MCF 10A (cell line): ENCODE measurements around the gene ZCCHC2. TPM values are rescaled to one million over a fixed set of nuclear protein-coding genes. Genes with fewer than 3 reads are reported as not detected.

Source experiments
- BruUV-seq: library from RNA; stranded (reverse); fragments of 400-500 nt; replicated peaks from 2 replicates; lab custom pipeline; 2021; lab: Mats Ljungman, UMichigan
- CTCF ChIA-PET: fragments of 300-600 bp; sonication (Branson Sonifier 250); formaldehyde crosslinking; extraction: SDS; loops from one replicate; lab custom pipeline; 2021; ENCODE audit warnings: antibody characterized with exemption, inconsistent platforms; lab: Yijun Ruan, JAX
- POLR2A ChIA-PET: fragments of 300-600, 350-650 bp; sonication (Branson Sonifier 250); formaldehyde crosslinking; extraction: SDS; loops from one replicate; lab custom pipeline; 2020; ENCODE audit warnings: antibody characterized with exemption, inconsistent platforms; lab: Yijun Ruan, JAX
- DNase-seq: peaks from one replicate; pipeline ENCODE4 v3.0.0-alpha.2; 2018; ENCODE audit not compliant: unreplicated experiment
- H3K27ac Mint-ChIP-seq: one replicate; pipeline ENCODE4 v1.8.0; 2022; ENCODE audit warnings: mild to moderate bottlenecking, low read depth, mixed read lengths; ENCODE audit not compliant: unreplicated experiment
- H3K27me3 Mint-ChIP-seq: one replicate; pipeline ENCODE4 v1.8.0; 2022; ENCODE audit warnings: mixed read lengths; ENCODE audit not compliant: insufficient read depth, unreplicated experiment
- H3K36me3 Mint-ChIP-seq: one replicate; pipeline ENCODE4 v1.8.0; 2022; ENCODE audit warnings: mild to moderate bottlenecking, moderate library complexity, mixed read lengths; ENCODE audit not compliant: insufficient read depth, unreplicated experiment
- H3K4me1 Mint-ChIP-seq: one replicate; pipeline ENCODE4 v1.8.0; 2022; ENCODE audit warnings: mixed read lengths; ENCODE audit not compliant: insufficient read depth, unreplicated experiment
- H3K4me3 Mint-ChIP-seq: one replicate; pipeline ENCODE4 v1.8.0; 2022; ENCODE audit warnings: mild to moderate bottlenecking, moderate library complexity, mixed read lengths; ENCODE audit not compliant: unreplicated experiment
- H3K9me3 Mint-ChIP-seq: one replicate; pipeline ENCODE4 v1.8.0; 2022; ENCODE audit warnings: mixed read lengths; ENCODE audit not compliant: unreplicated experiment
- intact Hi-C: fragments of 100-400 bp; cut with micrococcal nuclease; formaldehyde crosslinking; loops from 2 replicates; pipeline ENCODE4 v1.14.1; 2022
- total RNA-seq: library from RNA; stranded (reverse); gene quantifications from 2 replicates; pipeline ENCODE4 v1.2.3, GENCODE V29; 2022
- TF ChIP-seq, protein P1 (sequence below): fragments of 200-600 bp; IDR thresholded peaks from one replicate; pipeline ENCODE4 v1.8.0; 2022; ENCODE audit warnings: antibody characterized with exemption, mild to moderate bottlenecking; ENCODE audit not compliant: unreplicated experiment

ZCCHC2 gene
- total RNA-seq, 1 experiment from 2014 or later: 14.6 TPM

DNA sequence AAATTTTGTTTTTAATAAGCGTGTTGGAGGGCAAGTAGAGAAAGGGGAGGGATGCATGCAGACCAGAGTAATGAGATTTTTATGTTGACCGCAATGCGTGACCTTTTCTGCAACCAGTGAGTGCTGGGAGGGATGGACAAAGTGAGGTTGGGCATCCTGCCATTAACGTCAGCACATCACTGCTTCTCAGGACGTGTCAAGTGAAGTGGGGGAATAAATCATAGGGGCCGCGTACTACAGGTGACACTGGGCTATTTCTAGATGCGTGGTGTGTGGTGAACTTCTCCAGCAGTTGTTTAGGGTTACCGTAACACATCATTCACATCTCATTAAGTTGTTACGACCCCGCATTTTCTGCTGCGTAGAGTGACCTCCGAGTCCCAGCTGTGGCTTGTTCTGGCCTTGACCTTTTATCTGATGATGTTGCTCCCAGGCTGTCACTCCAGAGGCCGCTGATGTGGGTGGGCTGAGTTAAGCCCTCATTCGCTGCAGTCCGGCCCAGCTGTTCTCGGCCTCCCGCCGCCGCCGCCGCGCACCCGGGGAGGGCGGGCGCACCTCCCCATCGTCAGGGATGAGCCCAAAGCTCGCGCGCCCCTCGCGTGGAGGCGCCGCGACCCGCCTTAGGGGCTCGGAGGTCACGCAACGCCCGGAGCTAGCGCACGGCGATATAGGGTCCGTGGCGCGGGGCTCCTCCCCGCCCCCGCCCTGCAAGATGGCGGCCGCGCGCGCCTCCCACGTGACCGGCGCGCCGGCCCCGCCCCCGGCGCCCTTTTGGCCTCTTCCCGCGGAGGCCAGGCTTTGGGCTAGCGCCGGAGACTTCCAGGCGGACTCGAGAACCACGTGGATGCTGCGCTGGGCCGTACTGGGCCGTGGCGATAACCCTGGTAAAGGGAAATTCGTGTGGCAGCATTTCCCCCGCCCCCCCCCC lies 3.5 kb downstream of the ZCCHC2 start:
- intact Hi-C loops: loop anchor here (10.0 kb wide), 1 partner anchor 342 kb away; the partner anchor contains the start of genes PIGN and RELCH
- H3K9me3 Mint-ChIP-seq: no peaks in the 10 kb centered on the region
- peak overlapping the region; percentile 76 for H3K4me3 Mint-ChIP-seq
- H3K27ac Mint-ChIP-seq: peak overlapping the region; percentile 28
- no peaks in the 10 kb centered on the region for H3K27me3 Mint-ChIP-seq
- CTCF ChIA-PET: interaction anchor here (0.7 to 1.6 kb wide), 5 partner anchors 10 to 101 kb away, joined by 3 to 8 read pairs (median 3); no protein-coding TSS in a partner anchor
- peak; percentile 83 for DNase-seq
- POLR2A ChIA-PET: interaction anchor here (0.6 to 8.6 kb wide), 22 partner anchors 11 to 1773 kb away, joined by 3 to 84 read pairs (median 4); partner anchors contain the start of genes PHLPP1, PIGN, RELCH and SERPINB5
- peaks cover 7% of the 10 kb centered on the region for H3K36me3 Mint-ChIP-seq
- BruUV-seq: TSS peak; percentile 26
- TF ChIP-seq, protein P1, sequence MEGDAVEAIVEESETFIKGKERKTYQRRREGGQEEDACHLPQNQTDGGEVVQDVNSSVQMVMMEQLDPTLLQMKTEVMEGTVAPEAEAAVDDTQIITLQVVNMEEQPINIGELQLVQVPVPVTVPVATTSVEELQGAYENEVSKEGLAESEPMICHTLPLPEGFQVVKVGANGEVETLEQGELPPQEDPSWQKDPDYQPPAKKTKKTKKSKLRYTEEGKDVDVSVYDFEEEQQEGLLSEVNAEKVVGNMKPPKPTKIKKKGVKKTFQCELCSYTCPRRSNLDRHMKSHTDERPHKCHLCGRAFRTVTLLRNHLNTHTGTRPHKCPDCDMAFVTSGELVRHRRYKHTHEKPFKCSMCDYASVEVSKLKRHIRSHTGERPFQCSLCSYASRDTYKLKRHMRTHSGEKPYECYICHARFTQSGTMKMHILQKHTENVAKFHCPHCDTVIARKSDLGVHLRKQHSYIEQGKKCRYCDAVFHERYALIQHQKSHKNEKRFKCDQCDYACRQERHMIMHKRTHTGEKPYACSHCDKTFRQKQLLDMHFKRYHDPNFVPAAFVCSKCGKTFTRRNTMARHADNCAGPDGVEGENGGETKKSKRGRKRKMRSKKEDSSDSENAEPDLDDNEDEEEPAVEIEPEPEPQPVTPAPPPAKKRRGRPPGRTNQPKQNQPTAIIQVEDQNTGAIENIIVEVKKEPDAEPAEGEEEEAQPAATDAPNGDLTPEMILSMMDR: no peak
- H3K4me1 Mint-ChIP-seq: peaks cover 17% of the 10 kb centered on the region

DNA sequence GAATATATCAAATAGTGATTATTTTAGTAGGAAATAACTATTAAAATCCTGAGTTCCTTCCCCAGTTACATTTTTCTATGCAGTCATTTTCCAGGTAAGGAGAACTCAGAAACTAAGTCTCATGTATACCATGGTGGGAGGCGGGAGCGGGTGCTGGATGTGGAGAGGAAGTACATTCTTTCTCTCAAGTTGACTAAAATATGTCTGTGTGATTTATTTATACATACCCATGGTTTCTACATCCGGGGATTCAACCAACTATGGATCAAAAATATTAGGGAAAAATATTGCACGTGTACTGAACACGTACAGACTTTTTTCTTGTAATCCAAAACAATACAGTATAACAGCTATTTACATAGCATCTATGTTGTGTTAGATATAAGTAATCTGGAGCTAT lies 6.8 kb downstream of the ZCCHC2 start:
- CTCF ChIA-PET: interaction anchor here (0.6 to 2.1 kb wide), 5 partner anchors 10 to 573 kb away, joined by 3 to 5 read pairs (median 4); no protein-coding TSS in a partner anchor
- Mint-ChIP-seq H3K9me3 (no peaks in the 10 kb centered on the region), H3K27me3 (no peaks in the 10 kb centered on the region), H3K27ac (no peak overlapping the region), H3K36me3 (no peaks in the 10 kb centered on the region), H3K4me3 (no peak overlapping the region), H3K4me1 (peaks cover 15% of the 10 kb centered on the region)
- no TSS peak for BruUV-seq
- TF ChIP-seq, protein P1: no peak
- POLR2A ChIA-PET: interaction anchor here (0.6 to 3.6 kb wide), 2 partner anchors 93 to 475 kb away, joined by 3 to 32 read pairs; no protein-coding TSS in a partner anchor
- DNase-seq: no peak
- intact Hi-C loops: loop anchor here (10.0 kb wide), 1 partner anchor 345 kb away; the partner anchor contains the start of genes PIGN and RELCH

DNA sequence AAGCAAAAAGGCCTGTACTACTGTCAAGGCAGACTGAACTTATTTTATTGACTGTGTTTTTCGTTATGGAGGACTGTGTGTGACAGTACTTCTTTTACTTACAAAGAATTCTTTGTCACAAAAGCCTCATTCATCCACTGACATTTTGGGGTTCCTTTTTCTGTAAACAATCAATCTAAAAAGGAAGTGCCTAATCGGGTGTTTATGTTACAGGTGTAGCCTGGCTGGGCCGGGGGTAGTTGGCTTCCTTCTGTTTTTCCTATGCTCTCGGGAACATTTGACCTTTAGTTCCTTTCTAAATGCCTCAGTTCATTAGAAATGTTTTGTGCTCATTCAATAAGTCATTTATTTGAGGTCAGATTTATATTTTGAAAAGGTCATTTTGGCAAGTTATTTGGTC lies 8.3 kb downstream of the ZCCHC2 start:
- TF ChIP-seq, protein P1: no peak
- no peak for DNase-seq
- no TSS peak for BruUV-seq
- H3K27me3 Mint-ChIP-seq: no peaks in the 10 kb centered on the region
- peaks cover 8% of the 10 kb centered on the region for H3K4me1 Mint-ChIP-seq
- H3K27ac Mint-ChIP-seq: no peak overlapping the region
- H3K9me3 Mint-ChIP-seq: no peaks in the 10 kb centered on the region
- no peak overlapping the region for H3K4me3 Mint-ChIP-seq
- ChIA-PET POLR2A (interaction anchor here (0.5 to 0.6 kb wide), 2 partner anchors 9 to 834 kb away, joined by 3 read pairs; no protein-coding TSS in a partner anchor), CTCF (interaction anchor here (0.6 to 0.7 kb wide), 3 partner anchors 56 to 188 kb away, joined by 3 to 6 read pairs (median 4); no protein-coding TSS in a partner anchor)
- H3K36me3 Mint-ChIP-seq: no peaks in the 10 kb centered on the region
- intact Hi-C loops: no loop called here

DNA sequence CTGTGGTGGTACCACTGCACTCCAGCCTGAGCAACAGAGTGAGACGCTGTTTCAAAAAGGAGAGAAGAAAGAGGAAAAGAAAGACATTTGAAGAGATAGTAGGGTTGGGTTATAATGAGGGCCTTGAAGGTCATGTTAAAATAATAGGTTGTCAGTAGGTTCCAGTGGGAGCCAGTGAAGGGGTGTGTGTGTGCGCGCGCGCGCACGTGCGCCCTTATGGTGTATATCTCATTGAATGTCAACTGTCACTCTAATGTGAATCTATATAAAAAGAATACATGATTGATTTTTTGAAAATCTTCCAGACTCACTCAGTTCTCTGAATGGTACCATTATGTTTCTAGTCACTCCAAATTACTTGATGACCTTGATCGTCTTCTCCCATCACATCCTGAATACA lies 9.1 kb downstream of the ZCCHC2 start:
- Mint-ChIP-seq H3K9me3 (no peaks in the 10 kb centered on the region), H3K4me1 (peaks cover 8% of the 10 kb centered on the region), H3K4me3 (no peak overlapping the region), H3K27ac (no peak overlapping the region), H3K27me3 (no peaks in the 10 kb centered on the region), H3K36me3 (no peaks in the 10 kb centered on the region)
- TF ChIP-seq, protein P1: no peak
- no TSS peak for BruUV-seq
- DNase-seq: no peak
- ChIA-PET POLR2A (no interaction called here), CTCF (interaction anchor here (0.7 kb wide), 1 partner anchor 55 kb away, joined by 3 read pairs; no protein-coding TSS in a partner anchor)
- intact Hi-C loops: no loop called here
